Caco-2 (cell line): ENCODE data around the gene FAM229A. TPM values are rescaled to one million over a fixed set of nuclear protein-coding genes. Genes with fewer than 3 reads are reported as not detected.
"Not testable (repeated sequence)": the region's sequence is repeated elsewhere in the genome, so short reads cannot be mapped to it uniquely, and the experiment has no call there.

Experiments used
- BruUV-seq: library from RNA; stranded (reverse); fragments of 400-500 nt; replicated peaks from 2 replicates; lab custom pipeline; 2021; lab: Mats Ljungman, UMichigan
- CTCF ChIA-PET: fragments of 300-600 bp; sonication (Branson Sonifier 250); formaldehyde crosslinking; loops from one replicate; lab custom pipeline; 2022; ENCODE audit warnings: antibody characterized with exemption; lab: Charles Lee
- POLR2A ChIA-PET: fragments of 300-600 bp; sonication (Branson Sonifier 250); formaldehyde crosslinking; loops from one replicate; lab custom pipeline; 2022; ENCODE audit warnings: antibody characterized with exemption; lab: Charles Lee
- DNase-seq, 2 experiments: peaks; one replicate each; pipeline versions ENCODE4 v3.0.0 to v3.0.0-alpha.2; 2020 to 2022
- H3K27me3 ChIP-seq: replicated peaks from 2 replicates; pipeline ENCODE4 v1.6.0; 2011; ENCODE audit warnings: low read length; ENCODE audit not compliant: control insufficient read depth, insufficient read depth
- H3K36me3 ChIP-seq: 2 replicates; pipeline ENCODE4 v1.5.1; 2011; ENCODE audit warnings: low read length; ENCODE audit not compliant: control insufficient read depth, insufficient read depth
- H3K4me1 ChIP-seq: fragments of 250-450 bp; sonication (Bioruptor Pico); 2 replicates; pipeline ENCODE4 v1.5.1; 2020; ENCODE audit warnings: mild to moderate bottlenecking
- H3K4me3 ChIP-seq: 2 replicates; pipeline ENCODE4 v1.5.1; 2011; ENCODE audit warnings: low read depth, mild to moderate bottlenecking, control low read depth, low read length
- H3K9me3 ChIP-seq: fragments of 250-450 bp; sonication (Bioruptor Pico); 2 replicates; pipeline ENCODE4 v1.5.1; 2020; ENCODE audit warnings: mild to moderate bottlenecking, moderate library complexity
- H3K27ac Mint-ChIP-seq: one replicate; pipeline ENCODE4 v1.8.0; 2022; ENCODE audit warnings: mixed read lengths; ENCODE audit not compliant: unreplicated experiment
- H3K27me3 Mint-ChIP-seq: one replicate; pipeline ENCODE4 v1.8.0; 2022; ENCODE audit warnings: mixed read lengths; ENCODE audit not compliant: insufficient read depth, unreplicated experiment
- H3K36me3 Mint-ChIP-seq: one replicate; pipeline ENCODE4 v1.8.0; 2022; ENCODE audit warnings: mild to moderate bottlenecking, mixed read lengths; ENCODE audit not compliant: insufficient read depth, unreplicated experiment
- H3K4me1 Mint-ChIP-seq: one replicate; pipeline ENCODE4 v1.8.0; 2022; ENCODE audit warnings: low read depth, mixed read lengths; ENCODE audit not compliant: unreplicated experiment
- H3K4me3 Mint-ChIP-seq: one replicate; pipeline ENCODE4 v1.8.0; 2022; ENCODE audit warnings: mild to moderate bottlenecking, moderate library complexity, mixed read lengths; ENCODE audit not compliant: unreplicated experiment
- H3K9me3 Mint-ChIP-seq: one replicate; pipeline ENCODE4 v1.8.0; 2022; ENCODE audit warnings: mixed read lengths; ENCODE audit not compliant: unreplicated experiment
- CTCF ChIP-seq, 2 experiments: fragments of 200-600 bp in 1 of 2; IDR thresholded peaks; 1 replicate in 1 of 2; 2 replicates in 1 of 2; pipeline versions ENCODE4 v1.5.1 to v1.8.0; 2011 to 2022; ENCODE audit warnings: antibody characterized with exemption in 1 of 2, control low read depth in 1 of 2, inconsistent platforms in 1 of 2, low read depth in 1 of 2, low read length in 1 of 2, mild to moderate bottlenecking in 1 of 2, moderate library complexity in 1 of 2; ENCODE audit not compliant: insufficient read depth in 1 of 2, severe bottlenecking in 1 of 2, unreplicated experiment in 1 of 2
- intact Hi-C: fragments of 100-400 bp; cut with micrococcal nuclease; formaldehyde crosslinking; loops from one replicate; pipeline ENCODE4 v1.10.0; 2022; ENCODE audit not compliant: unreplicated experiment
- total RNA-seq: library from RNA; stranded (reverse); gene quantifications from 2 replicates; pipeline ENCODE4 v1.2.3, GENCODE V29; 2022

The FAM229A gene
- total RNA-seq, 1 experiment from 2014 or later, result 2.6 TPM

- Mint-ChIP-seq H3K9me3 (no peaks in the 10 kb centered on the region), H3K4me1 (peaks cover 20% of the 10 kb centered on the region), H3K4me3 (no peak overlapping the region), H3K27me3 (no peaks in the 10 kb centered on the region), H3K36me3 (peaks cover 15% of the 10 kb centered on the region), H3K27ac (no peak overlapping the region)
- TF ChIP-seq CTCF (IDR thresholded peaks at IDR 0.05; ENCODE audit: insufficient read depth in 1 of 2, low read depth in 1 of 2, low read length in 1 of 2, severe bottlenecking in 1 of 2, unreplicated experiment in 1 of 2), result no peak
- no peak for DNase-seq
- no peaks in the 10 kb centered on the region; the same call in 1 of the 2 replicates for H3K36me3 ChIP-seq
- H3K27me3 ChIP-seq, result no peaks in the 10 kb centered on the region
- ChIA-PET CTCF (no interaction called here), POLR2A (interaction anchor here (0.6 kb wide), 1 partner anchor 21 kb away, joined by 7 read pairs; the partner anchor contains the start of gene MARCKSL1)
- no TSS peak for BruUV-seq
- intact Hi-C loops, result no loop called here
- no peaks in the 10 kb centered on the region for H3K9me3 ChIP-seq
- H3K4me3 ChIP-seq, result no peak overlapping the region
- H3K4me1 ChIP-seq, result peaks cover 14% of the 10 kb centered on the region
Observed at GRCh38 chr1:32356478-32356877, 5.8 kb downstream of the FAM229A start.

GRCh38 chr1:32355778-32356177, 6.5 kb downstream of the FAM229A start:
- BruUV-seq, H3K27me3 Mint-ChIP-seq, H3K27ac Mint-ChIP-seq, CTCF ChIA-PET, H3K36me3 Mint-ChIP-seq, H3K9me3 Mint-ChIP-seq, H3K4me3 ChIP-seq, DNase-seq, H3K36me3 ChIP-seq, H3K4me3 Mint-ChIP-seq, H3K9me3 ChIP-seq, intact Hi-C loops, H3K27me3 ChIP-seq: not testable (repeated sequence)
- POLR2A ChIA-PET, result interaction anchor here (0.6 kb wide), 1 partner anchor 20 kb away, joined by 7 read pairs; the partner anchor contains the start of gene MARCKSL1
- peaks cover 16% of the 10 kb centered on the region for H3K4me1 Mint-ChIP-seq
- H3K4me1 ChIP-seq, result peaks cover 15% of the 10 kb centered on the region

GRCh38 chr1:32353886-32354570, 8.3 kb downstream of the FAM229A start:
- H3K27ac Mint-ChIP-seq, result peak overlapping the region; percentile 60
- no peaks in the 10 kb centered on the region for H3K27me3 ChIP-seq
- H3K4me1 Mint-ChIP-seq, result peaks cover 13% of the 10 kb centered on the region
- CTCF ChIA-PET, result interaction anchor here (0.7 kb wide), 1 partner anchor 46 kb away, joined by 4 read pairs; no protein-coding TSS in a partner anchor
- POLR2A ChIA-PET, result no interaction called here
- no peaks in the 10 kb centered on the region for H3K9me3 ChIP-seq
- DNase-seq, result no peak
- intact Hi-C loops, result loop anchor here (5.0 kb wide), 1 partner anchor 137 kb away; no protein-coding TSS in a partner anchor
- no peaks in the 10 kb centered on the region for H3K9me3 Mint-ChIP-seq
- peaks cover 17% of the 10 kb centered on the region for H3K4me1 ChIP-seq
- TF ChIP-seq CTCF (IDR thresholded peaks at IDR 0.05; ENCODE audit: insufficient read depth in 1 of 2, low read depth in 1 of 2, low read length in 1 of 2, severe bottlenecking in 1 of 2, unreplicated experiment in 1 of 2), result no peak
- peaks cover 8% of the 10 kb centered on the region for H3K36me3 Mint-ChIP-seq
- H3K4me3 ChIP-seq, result no peak overlapping the region
- H3K4me3 Mint-ChIP-seq, result peak overlapping the region; percentile 66
- no peaks in the 10 kb centered on the region for H3K27me3 Mint-ChIP-seq
- H3K36me3 ChIP-seq, result no peaks in the 10 kb centered on the region; the same call in 1 of the 2 replicates
- BruUV-seq, result no TSS peak
